Omental fat pad (tissue), 4 donors: ENCODE results near the gene CMC1. TPM values are rescaled to one million over a fixed set of nuclear protein-coding genes. Genes with fewer than 3 reads are reported as not detected.
"Not testable (repeated sequence)": the region's sequence is repeated elsewhere in the genome, so short reads cannot be mapped to it uniquely, and the experiment has no call there.

Experiments
- ATAC-seq: fragments of 150-250 bp; one replicate; pipeline ENCODE4 v1.9.1; 2016; ENCODE audit warnings: mild to moderate bottlenecking, moderate library complexity; ENCODE audit not compliant: low FRiP score
- DNase-seq: peaks from one replicate; pipeline ENCODE4 v3.0.0-alpha.2; 2019; ENCODE audit warnings: low spot score
- CTCF ChIP-seq, 3 donors: fragments of 450-650 bp; IDR thresholded peaks; one replicate each; pipeline ENCODE4 v1.5.1; 2016 to 2017; ENCODE audit warnings: antibody characterized with exemption in 3 of 3, mild to moderate bottlenecking in 3 of 3, moderate library complexity in 2 of 3
- total RNA-seq, 4 donors: library from RNA; depleted of rRNA; stranded (reverse); fragments of >200 nt; gene quantifications; one replicate each; pipeline ENCODE4 v1.1.0, GENCODE V29; 2016

CMC1 gene
- total RNA-seq, 4 donors from 2014 or later = 6.0 to 15.8 (median 10.1) TPM

DNA sequence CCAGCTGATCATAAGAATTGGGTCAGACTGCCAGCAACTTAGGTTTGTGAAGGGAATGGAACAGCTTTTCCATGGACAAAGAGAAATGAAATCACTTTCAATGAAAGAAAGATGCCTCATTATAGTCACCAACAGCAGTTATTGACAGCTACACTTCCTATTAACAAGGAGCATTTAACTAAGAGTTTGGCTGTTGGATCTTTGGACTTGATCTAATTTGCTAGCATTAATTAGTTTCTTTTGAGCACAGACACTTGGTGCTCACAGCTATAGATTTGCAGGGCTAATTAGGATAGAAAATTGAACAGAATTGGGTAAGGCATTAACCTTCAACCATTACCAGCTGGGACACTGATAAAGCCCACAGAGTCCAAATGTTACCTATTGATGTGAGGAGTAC, 24.2 kb downstream of the CMC1 start:
- DNase-seq (no peak), ATAC-seq (no peak)
- TF ChIP-seq CTCF (IDR thresholded peaks at IDR 0.05) = no peak

DNA sequence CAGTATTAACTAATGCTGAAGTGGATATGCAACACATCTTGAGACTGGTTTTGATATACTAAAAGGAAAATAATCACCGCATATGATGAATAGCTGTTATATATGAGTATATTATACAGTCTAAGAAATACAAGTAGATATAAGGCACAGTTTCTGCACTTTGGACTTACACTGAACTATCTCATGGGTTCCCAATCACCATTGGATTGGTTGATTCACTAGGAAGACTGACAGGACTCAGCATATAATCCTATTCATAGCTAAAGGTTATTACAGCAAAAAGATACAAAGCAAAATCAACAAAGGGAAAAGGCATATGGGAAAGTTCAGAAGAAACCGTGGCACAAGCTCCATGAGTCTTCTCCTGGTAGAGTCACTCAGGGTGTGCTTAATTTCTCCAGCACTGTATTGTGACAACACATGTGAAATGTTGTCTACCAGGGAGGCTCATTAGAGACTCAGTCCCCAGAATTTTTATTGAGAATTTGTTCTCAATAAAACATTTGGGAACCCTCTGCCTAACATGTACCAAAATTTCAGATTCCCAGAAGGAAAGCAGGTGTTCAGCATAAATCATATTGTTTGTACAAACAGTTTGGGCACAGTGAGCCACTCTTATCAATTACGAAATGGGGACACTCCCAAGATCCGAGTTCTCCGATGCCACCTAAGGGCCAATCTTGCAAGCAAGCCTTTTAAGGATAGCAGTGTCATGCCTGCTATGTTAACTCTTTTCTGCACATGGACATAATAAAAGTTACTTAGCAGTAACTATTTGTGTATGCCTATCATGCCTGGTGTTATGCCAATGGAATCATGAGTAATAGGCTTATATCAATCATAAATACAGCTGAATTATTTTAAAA, 26.8 kb downstream of the CMC1 start:
- no peak for TF ChIP-seq CTCF (IDR thresholded peaks at IDR 0.05)
- DNase-seq = no peak
- ATAC-seq = no peak

GRCh38 chr3:28268989-28269388, 27.6 kb downstream of the CMC1 start:
- no peak for DNase-seq
- no peak for TF ChIP-seq CTCF (IDR thresholded peaks at IDR 0.05)
- ATAC-seq = no peak

DNA sequence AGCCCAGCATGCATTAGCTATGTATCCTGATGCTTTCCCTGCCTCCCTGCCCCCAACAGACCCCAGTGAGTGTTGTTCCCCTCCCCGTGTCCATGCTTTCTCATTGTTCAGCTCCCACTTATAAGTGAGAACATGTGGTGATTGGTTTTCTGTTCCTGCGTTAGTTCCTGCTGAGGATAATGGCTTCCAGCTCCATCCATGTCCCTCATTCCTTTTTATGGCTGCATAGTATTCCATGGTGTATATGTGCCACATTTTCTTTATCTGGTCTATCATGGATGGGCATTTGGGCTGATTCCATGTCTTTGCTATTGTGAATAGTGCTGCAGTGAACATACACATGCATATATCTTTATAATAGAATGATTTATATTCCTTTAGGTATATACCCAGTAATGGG, 28.5 kb downstream of the CMC1 start:
- DNase-seq, ATAC-seq: not testable (repeated sequence)

GRCh38 chr3:28273837-28274236, 32.4 kb downstream of the CMC1 start:
- no peak for TF ChIP-seq CTCF (IDR thresholded peaks at IDR 0.05)
- no peak for ATAC-seq

GRCh38 chr3:28278918-28279317, 37.5 kb downstream of the CMC1 start:
- ATAC-seq (no peak), DNase-seq (no peak)
- TF ChIP-seq CTCF (IDR thresholded peaks at IDR 0.05) = no peak

More at GRCh38 chr3:28273837-28274236, 32.4 kb downstream of the CMC1 start:
- DNase-seq = no peak

DNA sequence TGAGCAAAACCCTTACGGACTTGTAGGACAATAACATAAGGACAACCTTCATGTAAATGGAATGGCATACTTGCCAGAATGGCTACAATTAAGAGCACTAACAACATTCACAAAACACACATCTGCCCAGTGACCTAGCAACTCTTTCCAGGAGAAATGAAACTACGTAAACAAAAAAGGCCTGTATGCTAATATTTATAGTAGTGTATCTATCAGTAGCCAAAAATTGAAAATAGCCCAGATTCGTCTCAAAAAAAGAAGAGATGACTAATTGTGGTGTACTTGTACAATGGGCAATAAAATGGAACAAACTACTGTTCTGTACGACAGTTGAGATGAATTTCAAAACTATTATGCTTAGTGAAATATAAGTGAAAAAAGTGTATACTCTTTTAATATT, 38.4 kb downstream of the CMC1 start:
- TF ChIP-seq CTCF (IDR thresholded peaks at IDR 0.05) = no peak
- ATAC-seq (no peak), DNase-seq (no peak)
